ENCODE measurements around the gene TRAPPC2B.

GRCh38 chr19:57324992-57325391, 38.4 kb upstream of the TRAPPC2B start:
- no peak for TF ChIP-seq POLR2A (IDR thresholded peaks at IDR 0.05)
- TF ChIP-seq CTCF (IDR thresholded peaks at IDR 0.05) = no peak

Data from testis (tissue), 2 donors.